Immature natural killer cell (primary cell): ENCODE results near the gene TGFBRAP1. TPM values are rescaled to one million over a fixed set of nuclear protein-coding genes. Genes with fewer than 3 reads are reported as not detected.

Experiments
- DNase-seq, 3 donors: peaks; one replicate each; pipeline ENCODE4 v3.0.0; 2022; ENCODE audit warnings: mixed read lengths in 1 of 3
- H3K27ac Mint-ChIP-seq, 6 donors: one replicate each; pipeline ENCODE4 v1.8.0; 2020; ENCODE audit warnings: mixed read lengths in 6 of 6, mild to moderate bottlenecking in 5 of 6, inconsistent platforms in 4 of 6, moderate library complexity in 3 of 6
- H3K27me3 Mint-ChIP-seq, 3 donors: one replicate each; pipeline ENCODE4 v1.8.0; 2020 to 2021; ENCODE audit warnings: low read depth in 3 of 3, mild to moderate bottlenecking in 3 of 3, mixed read lengths in 3 of 3, moderate library complexity in 3 of 3, inconsistent platforms in 1 of 3
- H3K36me3 Mint-ChIP-seq, 3 donors: one replicate each; pipeline ENCODE4 v1.8.0; 2020; ENCODE audit warnings: mixed read lengths in 3 of 3, inconsistent platforms in 2 of 3, mild to moderate bottlenecking in 2 of 3
- H3K4me1 Mint-ChIP-seq, 2 donors: one replicate each; pipeline ENCODE4 v1.8.0; 2020; ENCODE audit warnings: inconsistent platforms in 2 of 2, mild to moderate bottlenecking in 2 of 2, mixed read lengths in 2 of 2, moderate library complexity in 1 of 2
- H3K4me3 Mint-ChIP-seq, 5 donors: one replicate each; pipeline ENCODE4 v1.8.0; 2020; ENCODE audit warnings: mild to moderate bottlenecking in 5 of 5, mixed read lengths in 5 of 5, inconsistent platforms in 3 of 5, moderate library complexity in 3 of 5
- H3K9me3 Mint-ChIP-seq, 6 donors: one replicate each; pipeline ENCODE4 v1.8.0; 2020; ENCODE audit warnings: mild to moderate bottlenecking in 6 of 6, mixed read lengths in 6 of 6, inconsistent platforms in 4 of 6, moderate library complexity in 3 of 6
- polyA plus RNA-seq, 3 donors: library from polyadenylated mRNA; unstranded; fragments of 300-500 nt; fragmentation: Illumina TruSeq; gene quantifications; one replicate each; pipeline ENCODE4 v1.2.3, GENCODE V29; 2021

TGFBRAP1 gene
- polyA plus RNA-seq, 3 donors from 2014 or later = 10.7 to 29.8 (median 15.7) TPM

DNA sequence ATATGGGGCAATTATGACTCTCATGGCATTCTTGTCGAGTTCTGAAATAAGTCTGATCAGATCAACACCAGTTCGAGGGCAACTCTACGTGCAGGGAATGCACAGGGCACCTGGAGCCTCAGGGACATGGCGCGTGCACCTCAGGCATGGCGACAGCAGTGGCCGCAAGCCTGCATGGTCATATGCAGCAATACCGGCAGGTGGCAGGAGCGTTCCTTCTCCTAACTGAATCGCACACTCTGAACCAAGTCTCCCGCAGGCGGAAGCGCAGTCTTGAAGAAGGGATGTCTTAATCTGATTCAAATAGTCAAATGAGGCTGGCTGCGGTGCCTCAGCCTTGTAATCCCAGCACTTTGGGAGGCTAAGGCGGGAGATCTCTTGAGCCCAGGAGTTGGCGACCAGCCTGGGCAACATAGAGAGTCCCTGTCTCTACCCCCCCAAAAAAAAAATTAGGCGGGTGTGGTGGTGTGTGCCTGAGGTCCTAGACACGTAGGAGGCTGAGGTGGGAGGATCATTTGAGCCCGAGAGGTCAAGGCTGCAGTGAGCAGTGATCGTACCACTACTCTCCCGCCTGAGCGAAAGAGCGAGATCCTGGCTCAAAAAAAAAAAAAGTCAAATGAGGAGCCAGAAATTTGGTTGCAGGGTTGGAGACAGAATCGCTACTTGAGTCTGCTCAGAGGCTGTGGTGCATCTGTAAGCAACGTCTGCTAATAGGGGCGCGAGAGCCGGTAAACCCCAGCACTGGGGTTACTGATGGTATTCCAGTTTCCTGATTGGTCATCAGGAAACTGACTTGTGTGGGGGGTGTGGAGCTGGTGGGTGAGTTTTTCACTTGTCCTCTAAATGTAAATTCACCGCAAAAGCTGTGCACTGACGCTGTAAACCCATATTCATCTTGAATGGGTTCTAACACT is 40.5 kb upstream of the TGFBRAP1 start:
- Mint-ChIP-seq H3K4me1 (peaks cover 11 to 17% of the 10 kb centered on the region in 2 donors), H3K36me3 (no peaks in the 10 kb centered on the region), H3K9me3 (no peaks in the 10 kb centered on the region), H3K27ac (peak overlapping the region in 4 of 6 donors; percentile 0 to 50 (median 18)), H3K4me3 (peak overlapping the region in 4 of 5 donors; percentile 11 to 67 (median 35)), H3K27me3 (peaks cover 0 to 7% (median 3%) of the 10 kb centered on the region in 3 donors)
- peak; percentile 62 to 74 (median 68) for DNase-seq

DNA sequence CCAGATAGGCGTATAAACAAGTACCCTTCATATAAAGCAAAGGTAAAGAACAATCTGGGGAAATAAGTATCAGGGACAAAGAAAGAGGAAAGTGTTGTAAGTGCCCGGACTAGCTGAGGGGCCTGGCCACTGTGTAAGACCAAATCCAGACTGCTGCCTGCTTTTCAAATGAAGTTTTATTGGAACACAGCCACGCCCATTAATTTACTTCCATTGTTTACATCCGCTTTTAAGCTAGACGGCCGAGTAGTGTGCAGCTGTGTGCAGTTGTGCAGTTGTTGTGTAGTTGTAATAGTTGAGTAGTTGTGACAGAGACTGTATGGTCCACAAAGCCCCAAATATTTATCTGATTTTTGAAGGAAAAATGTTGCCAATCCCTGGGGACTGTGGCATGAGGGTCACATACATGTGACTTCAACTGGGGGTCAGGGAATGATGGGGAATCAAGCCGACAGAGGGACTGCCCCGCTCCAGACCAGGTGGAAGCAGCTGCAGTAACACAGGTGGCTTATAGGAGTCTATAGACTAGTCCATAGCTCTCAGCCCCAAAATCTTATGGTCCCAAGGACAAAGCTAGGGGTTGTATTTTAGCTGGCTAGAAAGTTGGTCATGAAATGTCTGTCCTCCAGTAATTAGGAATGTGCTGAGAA is 39.3 kb upstream of the TGFBRAP1 start:
- H3K27me3 Mint-ChIP-seq = peaks cover 0 to 6% (median 0%) of the 10 kb centered on the region in 3 donors
- no peak overlapping the region for H3K4me3 Mint-ChIP-seq
- H3K4me1 Mint-ChIP-seq = peaks cover 9 to 14% of the 10 kb centered on the region in 2 donors

GRCh38 chr2:105365206-105365605 is 35.7 kb upstream of the TGFBRAP1 start:
- Mint-ChIP-seq H3K27ac (no peak overlapping the region), H3K4me3 (no peak overlapping the region), H3K36me3 (peaks cover 0 to 13% (median 6%) of the 10 kb centered on the region in 3 donors), H3K9me3 (no peaks in the 10 kb centered on the region), H3K27me3 (peaks cover 0 to 4% (median 0%) of the 10 kb centered on the region in 3 donors), H3K4me1 (peaks cover 38 to 43% of the 10 kb centered on the region in 2 donors)
- DNase-seq = no peak

More for the DNA sequence above, 39.3 kb upstream of the TGFBRAP1 start:
- no peaks in the 10 kb centered on the region for H3K9me3 Mint-ChIP-seq
- no peaks in the 10 kb centered on the region for H3K36me3 Mint-ChIP-seq
- H3K27ac Mint-ChIP-seq = no peak overlapping the region
- no peak for DNase-seq

DNA sequence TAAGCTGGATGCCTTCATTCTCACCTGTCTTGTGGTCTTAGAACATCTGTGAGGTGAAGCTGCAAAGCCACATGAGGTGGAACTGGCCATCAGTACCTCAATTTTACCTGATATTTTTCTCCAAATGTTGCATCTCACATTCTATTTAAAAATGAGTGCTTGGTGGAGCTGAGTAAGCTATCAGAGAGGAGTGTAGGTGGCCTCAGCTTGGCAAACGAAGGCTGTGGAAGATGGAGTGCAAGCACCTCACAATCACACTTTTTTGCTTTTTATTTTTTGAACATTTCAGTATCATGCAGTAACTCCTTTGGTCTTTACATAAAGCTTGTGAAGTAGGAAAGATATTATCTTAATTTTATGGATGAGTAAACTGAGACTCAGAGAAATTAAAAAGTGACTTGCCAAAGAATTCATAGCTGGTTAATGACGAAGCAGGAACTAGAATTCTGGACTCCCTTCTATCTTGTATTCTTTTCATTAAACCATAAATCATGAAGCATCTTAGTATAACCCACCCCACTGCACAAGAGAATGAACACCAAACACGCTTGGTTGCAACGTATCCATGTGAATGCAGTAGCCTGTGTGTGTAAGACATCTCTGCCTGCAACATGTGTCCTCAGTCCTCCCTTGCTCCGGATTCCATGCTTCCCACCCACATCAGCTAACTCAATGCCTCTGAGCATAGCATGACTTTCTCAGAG is 35.1 kb upstream of the TGFBRAP1 start:
- Mint-ChIP-seq H3K27ac (no peak overlapping the region), H3K27me3 (peaks cover 0 to 3% (median under 1%) of the 10 kb centered on the region in 3 donors), H3K9me3 (no peaks in the 10 kb centered on the region), H3K4me3 (no peak overlapping the region), H3K36me3 (peaks cover 3 to 16% (median 9%) of the 10 kb centered on the region in 3 donors), H3K4me1 (peaks cover 32 to 40% of the 10 kb centered on the region in 2 donors)
- no peak for DNase-seq

DNA sequence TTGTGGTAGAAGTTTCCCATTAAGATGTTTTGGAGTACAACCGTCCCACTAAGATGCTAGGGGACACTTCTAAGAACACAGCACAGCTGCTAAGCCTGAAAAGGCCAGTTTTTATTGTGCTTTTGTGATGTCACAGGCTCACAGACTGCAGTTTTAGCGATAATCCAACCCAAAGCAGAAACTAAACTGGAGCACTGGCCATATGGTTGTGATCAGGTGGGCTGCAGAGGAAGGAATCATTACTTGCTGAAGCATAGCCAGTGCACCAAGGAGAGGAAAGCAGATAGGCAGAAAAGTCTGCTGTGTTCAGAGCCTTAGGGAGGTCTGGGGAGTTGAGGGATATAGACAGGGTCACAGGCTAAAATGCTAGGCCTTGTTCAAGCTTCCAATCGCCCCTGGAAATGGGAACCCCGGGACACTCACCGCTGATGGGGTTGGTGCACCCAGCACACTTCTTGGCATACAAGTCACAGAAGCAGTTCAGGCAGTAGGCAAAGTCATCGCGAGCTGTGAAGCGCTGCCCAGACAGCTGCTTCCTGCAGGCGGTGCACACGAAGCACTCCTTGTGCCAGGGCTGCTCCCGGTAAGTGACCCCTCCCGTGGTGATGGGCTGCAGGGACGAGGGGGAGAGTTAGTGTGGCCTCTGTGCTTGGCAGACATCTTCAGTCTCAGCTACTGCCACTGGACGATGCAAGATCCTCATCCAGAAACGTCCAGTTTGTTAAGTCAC is 33.5 kb upstream of the TGFBRAP1 start:
- Mint-ChIP-seq H3K4me3 (no peak overlapping the region), H3K4me1 (peaks cover 32 to 37% of the 10 kb centered on the region in 2 donors), H3K27me3 (peaks cover 0 to 5% (median 0%) of the 10 kb centered on the region in 3 donors), H3K36me3 (peaks cover 11 to 30% (median 15%) of the 10 kb centered on the region in 3 donors), H3K27ac (peak overlapping the region in 2 of 6 donors; percentile 46 to 62), H3K9me3 (peaks cover 0 to 2% (median under 1%) of the 10 kb centered on the region in 6 donors)
- DNase-seq = no peak

GRCh38 chr2:105361102-105361889 is 31.8 kb upstream of the TGFBRAP1 start:
- H3K36me3 Mint-ChIP-seq = peaks cover 26 to 45% (median 28%) of the 10 kb centered on the region in 3 donors
- peak overlapping the region in 4 of 6 donors; percentile 1 to 54 (median 46) for H3K27ac Mint-ChIP-seq
- H3K9me3 Mint-ChIP-seq = peaks cover 2 to 18% (median 10%) of the 10 kb centered on the region in 6 donors
- H3K4me3 Mint-ChIP-seq = peak overlapping the region in 2 of 5 donors; percentile 1 to 23
- H3K4me1 Mint-ChIP-seq = peaks cover 32 to 37% of the 10 kb centered on the region in 2 donors
- H3K27me3 Mint-ChIP-seq = peaks cover 0 to 5% (median 0%) of the 10 kb centered on the region in 3 donors
- no peak for DNase-seq

GRCh38 chr2:105358593-105358992 is 29.1 kb upstream of the TGFBRAP1 start:
- DNase-seq = no peak
- Mint-ChIP-seq H3K27ac (peak overlapping the region in 1 of 6 donors; percentile 36), H3K4me1 (peaks cover 29 to 35% of the 10 kb centered on the region in 2 donors), H3K9me3 (peaks cover 2 to 29% (median 11%) of the 10 kb centered on the region in 6 donors), H3K27me3 (peaks cover 0 to 5% (median 0%) of the 10 kb centered on the region in 3 donors), H3K4me3 (no peak overlapping the region), H3K36me3 (peaks cover 42 to 63% (median 45%) of the 10 kb centered on the region in 3 donors)

DNA sequence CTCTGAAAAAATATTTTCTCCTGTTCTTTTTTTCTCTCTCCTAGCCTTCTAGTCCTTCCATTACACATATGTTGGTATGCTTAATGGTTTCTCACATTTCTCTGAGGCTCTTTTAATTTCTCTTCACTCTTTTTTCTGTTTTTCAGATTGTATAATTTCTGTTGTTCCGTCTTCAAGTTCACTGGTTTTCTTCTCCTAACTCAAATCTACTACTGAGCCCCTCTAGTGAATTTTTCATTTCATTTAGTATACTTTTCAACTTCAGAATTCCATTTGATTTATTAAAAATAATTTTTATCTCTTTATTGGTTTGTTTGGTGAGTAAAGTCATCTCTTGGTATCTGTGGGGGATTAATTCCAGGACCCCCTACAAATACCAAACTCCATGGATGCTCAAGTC is 27.6 kb upstream of the TGFBRAP1 start:
- Mint-ChIP-seq H3K4me1 (peaks cover 15 to 22% of the 10 kb centered on the region in 2 donors), H3K27ac (no peak overlapping the region), H3K4me3 (no peak overlapping the region), H3K9me3 (peaks cover 2 to 29% (median 11%) of the 10 kb centered on the region in 6 donors), H3K36me3 (peaks cover 45 to 72% (median 54%) of the 10 kb centered on the region in 3 donors), H3K27me3 (peaks cover 0 to 5% (median 0%) of the 10 kb centered on the region in 3 donors)
- no peak for DNase-seq

GRCh38 chr2:105344704-105345345 is 15.3 kb upstream of the TGFBRAP1 start:
- peaks cover 1 to 10% of the 10 kb centered on the region in 2 donors for H3K4me1 Mint-ChIP-seq
- H3K9me3 Mint-ChIP-seq = no peaks in the 10 kb centered on the region
- no peak overlapping the region for H3K4me3 Mint-ChIP-seq
- H3K27me3 Mint-ChIP-seq = peaks cover 0 to 2% (median 0%) of the 10 kb centered on the region in 3 donors
- peak overlapping the region in 1 of 6 donors; percentile 14 for H3K27ac Mint-ChIP-seq
- H3K36me3 Mint-ChIP-seq = peaks cover 7 to 35% (median 28%) of the 10 kb centered on the region in 3 donors
- DNase-seq = no peak

- peaks cover 3 to 20% (median 11%) of the 10 kb centered on the region in 3 donors for H3K36me3 Mint-ChIP-seq
- peaks cover 33 to 54% of the 10 kb centered on the region in 2 donors for H3K4me1 Mint-ChIP-seq
- peaks cover 8 to 13% (median 8%) of the 10 kb centered on the region in 3 donors for H3K27me3 Mint-ChIP-seq
- no peak for DNase-seq
- H3K27ac Mint-ChIP-seq = peak overlapping the region; percentile 73 to 100 (median 100)
- H3K9me3 Mint-ChIP-seq = no peaks in the 10 kb centered on the region
- H3K4me3 Mint-ChIP-seq = peak overlapping the region in 4 of 5 donors; percentile 20 to 60 (median 32)
Observed at GRCh38 chr2:105339414-105339813, 9.9 kb upstream of the TGFBRAP1 start.

GRCh38 chr2:105338020-105338385 is 8.5 kb upstream of the TGFBRAP1 start:
- H3K27me3 Mint-ChIP-seq = peaks cover 8 to 13% (median 8%) of the 10 kb centered on the region in 3 donors
- peak overlapping the region; percentile 99 to 100 (median 100) for H3K27ac Mint-ChIP-seq
- DNase-seq = peak in 1 of 3 donors; percentile 17
- peaks cover 33 to 54% of the 10 kb centered on the region in 2 donors for H3K4me1 Mint-ChIP-seq
- no peaks in the 10 kb centered on the region for H3K9me3 Mint-ChIP-seq
- peaks cover 3 to 13% (median 9%) of the 10 kb centered on the region in 3 donors for H3K36me3 Mint-ChIP-seq
- H3K4me3 Mint-ChIP-seq = peak overlapping the region; percentile 97 to 100 (median 100)
